Type B pancreatic cell (in vitro differentiated cells): ENCODE data around the gene SEC23A. TPM values are rescaled to one million over a fixed set of nuclear protein-coding genes. Genes with fewer than 3 reads are reported as not detected.

ENCODE experiments used
- DNase-seq: peaks from one replicate; pipeline ENCODE4 v3.0.0; 2021; ENCODE audit warnings: mixed read lengths; ENCODE audit not compliant: unreplicated experiment; ENCODE audit errors: extremely low spot score
- H3K27ac Mint-ChIP-seq: 2 replicates; pipeline ENCODE4 v1.8.0; 2021; ENCODE audit warnings: mild to moderate bottlenecking, mixed read lengths
- H3K27me3 Mint-ChIP-seq: 2 replicates; pipeline ENCODE4 v1.8.0; 2021; ENCODE audit warnings: mixed read lengths
- H3K36me3 Mint-ChIP-seq: 2 replicates; pipeline ENCODE4 v1.8.0; 2021; ENCODE audit warnings: mixed read lengths
- H3K4me1 Mint-ChIP-seq: one replicate; pipeline ENCODE4 v1.8.0; 2021; ENCODE audit warnings: mixed read lengths; ENCODE audit not compliant: unreplicated experiment
- H3K4me3 Mint-ChIP-seq: 2 replicates; pipeline ENCODE4 v1.8.0; 2021; ENCODE audit warnings: mild to moderate bottlenecking, mixed read lengths
- H3K9me3 Mint-ChIP-seq: 2 replicates; pipeline ENCODE4 v1.8.0; 2021; ENCODE audit warnings: mixed read lengths
- CTCF ChIP-seq: fragments of 200-600 bp; sonication (generic); conservative IDR thresholded peaks from 2 replicates; pipeline ENCODE4 v1.5.0; 2021; ENCODE audit warnings: antibody characterized with exemption, mild to moderate bottlenecking
- total RNA-seq: library from RNA; stranded (reverse); gene quantifications from 2 replicates; pipeline ENCODE4 v1.2.1, GENCODE V29; 2021; ENCODE audit warnings: low replicate concordance

SEC23A gene
- total RNA-seq, 1 donor from 2014 or later: 84.8 TPM

GRCh38 chr14:39035336-39035735, 67.7 kb downstream of the SEC23A start:
- no peak overlapping the region for H3K4me3 Mint-ChIP-seq
- no peak for DNase-seq
- no peaks in the 10 kb centered on the region for H3K27me3 Mint-ChIP-seq
- no peaks in the 10 kb centered on the region for H3K9me3 Mint-ChIP-seq
- H3K4me1 Mint-ChIP-seq: no peaks in the 10 kb centered on the region
- peaks cover 18% of the 10 kb centered on the region for H3K36me3 Mint-ChIP-seq
- no peak for TF ChIP-seq CTCF
- no peak overlapping the region for H3K27ac Mint-ChIP-seq

- no peaks in the 10 kb centered on the region for H3K9me3 Mint-ChIP-seq
- no peak for DNase-seq
- peak; percentile 76 for TF ChIP-seq CTCF
- H3K4me3 Mint-ChIP-seq: no peak overlapping the region
- H3K36me3 Mint-ChIP-seq: peaks cover 23% of the 10 kb centered on the region
- no peaks in the 10 kb centered on the region for H3K4me1 Mint-ChIP-seq
- no peak overlapping the region for H3K27ac Mint-ChIP-seq
- no peaks in the 10 kb centered on the region for H3K27me3 Mint-ChIP-seq
Measured at GRCh38 chr14:39034481-39035296, 68.3 kb downstream of the SEC23A start.

GRCh38 chr14:39033371-39033770, 69.7 kb downstream of the SEC23A start:
- Mint-ChIP-seq H3K4me3 (no peak overlapping the region), H3K9me3 (no peaks in the 10 kb centered on the region), H3K27me3 (no peaks in the 10 kb centered on the region), H3K36me3 (peaks cover 27% of the 10 kb centered on the region), H3K4me1 (no peaks in the 10 kb centered on the region), H3K27ac (no peak overlapping the region)
- DNase-seq: no peak
- no peak for TF ChIP-seq CTCF

GRCh38 chr14:39030209-39030608, 72.8 kb downstream of the SEC23A start:
- H3K27ac Mint-ChIP-seq: no peak overlapping the region
- no peak for DNase-seq
- no peaks in the 10 kb centered on the region for H3K9me3 Mint-ChIP-seq
- H3K36me3 Mint-ChIP-seq: peaks cover 22% of the 10 kb centered on the region
- no peak overlapping the region for H3K4me3 Mint-ChIP-seq
- peaks cover 13% of the 10 kb centered on the region for H3K4me1 Mint-ChIP-seq
- TF ChIP-seq CTCF: no peak
- no peaks in the 10 kb centered on the region for H3K27me3 Mint-ChIP-seq

GRCh38 chr14:39029789-39030188, 73.2 kb downstream of the SEC23A start:
- no peak for TF ChIP-seq CTCF
- Mint-ChIP-seq H3K4me1 (peaks cover 13% of the 10 kb centered on the region), H3K27ac (no peak overlapping the region), H3K4me3 (no peak overlapping the region), H3K27me3 (no peaks in the 10 kb centered on the region), H3K9me3 (no peaks in the 10 kb centered on the region), H3K36me3 (peaks cover 22% of the 10 kb centered on the region)
- DNase-seq: no peak
